ENCODE results near the gene GIPC3.

The GIPC3 gene

GRCh38 chr19:3608750-3609322 is 23.6 kb downstream of the GIPC3 start:
- peaks cover 12% of the 10 kb centered on the region for H3K36me3 ChIP-seq (ENCODE audit: control insufficient read depth, insufficient read depth, low read length, severe bottlenecking)
- no peak for DNase-seq (ENCODE audit: low read depth)
- no peaks in the 10 kb centered on the region for H3K9me3 ChIP-seq (ENCODE audit: control insufficient read depth, low read length)
- H3K9ac ChIP-seq (ENCODE audit: low read length) = no peak overlapping the region
- H3K27me3 ChIP-seq (replicated peaks; ENCODE audit: control insufficient read depth, insufficient read depth, low read length) = no peaks in the 10 kb centered on the region
- peaks cover 9% of the 10 kb centered on the region for H3K4me1 ChIP-seq (ENCODE audit: control insufficient read depth, insufficient read depth, low read length)
- no peak overlapping the region for H3K4me3 ChIP-seq (ENCODE audit: low read length)

- DNase-seq (ENCODE audit: low read depth) = no peak
- Histone ChIP-seq H3K27me3 (replicated peaks; ENCODE audit: control insufficient read depth, insufficient read depth, low read length) (no peaks in the 10 kb centered on the region), H3K4me3 (ENCODE audit: low read length) (no peak overlapping the region), H3K4me1 (ENCODE audit: control insufficient read depth, insufficient read depth, low read length) (peaks cover 9% of the 10 kb centered on the region), H3K36me3 (ENCODE audit: control insufficient read depth, insufficient read depth, low read length, severe bottlenecking) (peaks cover 12% of the 10 kb centered on the region), H3K9me3 (ENCODE audit: control insufficient read depth, low read length) (no peaks in the 10 kb centered on the region), H3K9ac (ENCODE audit: low read length) (no peak overlapping the region)
Observed at GRCh38 chr19:3609779-3610719, 24.8 kb downstream of the GIPC3 start.

GRCh38 chr19:3610745-3611717 is 25.8 kb downstream of the GIPC3 start:
- Histone ChIP-seq H3K9ac (ENCODE audit: low read length) (no peak overlapping the region), H3K9me3 (ENCODE audit: control insufficient read depth, low read length) (no peaks in the 10 kb centered on the region), H3K4me1 (ENCODE audit: control insufficient read depth, insufficient read depth, low read length) (peaks cover 9% of the 10 kb centered on the region), H3K4me3 (ENCODE audit: low read length) (no peak overlapping the region), H3K36me3 (ENCODE audit: control insufficient read depth, insufficient read depth, low read length, severe bottlenecking) (peaks cover 12% of the 10 kb centered on the region), H3K27me3 (replicated peaks; ENCODE audit: control insufficient read depth, insufficient read depth, low read length) (no peaks in the 10 kb centered on the region)
- DNase-seq (ENCODE audit: low read depth) = no peak

GRCh38 chr19:3611841-3612240 is 26.6 kb downstream of the GIPC3 start:
- H3K9me3 ChIP-seq (ENCODE audit: control insufficient read depth, low read length) = no peaks in the 10 kb centered on the region
- no peak overlapping the region for H3K4me3 ChIP-seq (ENCODE audit: low read length)
- no peak for DNase-seq (ENCODE audit: low read depth)
- no peak overlapping the region for H3K9ac ChIP-seq (ENCODE audit: low read length)
- peaks cover 9% of the 10 kb centered on the region for H3K4me1 ChIP-seq (ENCODE audit: control insufficient read depth, insufficient read depth, low read length)
- H3K36me3 ChIP-seq (ENCODE audit: control insufficient read depth, insufficient read depth, low read length, severe bottlenecking) = peaks cover 12% of the 10 kb centered on the region
- H3K27me3 ChIP-seq (replicated peaks; ENCODE audit: control insufficient read depth, insufficient read depth, low read length) = no peaks in the 10 kb centered on the region

DNA sequence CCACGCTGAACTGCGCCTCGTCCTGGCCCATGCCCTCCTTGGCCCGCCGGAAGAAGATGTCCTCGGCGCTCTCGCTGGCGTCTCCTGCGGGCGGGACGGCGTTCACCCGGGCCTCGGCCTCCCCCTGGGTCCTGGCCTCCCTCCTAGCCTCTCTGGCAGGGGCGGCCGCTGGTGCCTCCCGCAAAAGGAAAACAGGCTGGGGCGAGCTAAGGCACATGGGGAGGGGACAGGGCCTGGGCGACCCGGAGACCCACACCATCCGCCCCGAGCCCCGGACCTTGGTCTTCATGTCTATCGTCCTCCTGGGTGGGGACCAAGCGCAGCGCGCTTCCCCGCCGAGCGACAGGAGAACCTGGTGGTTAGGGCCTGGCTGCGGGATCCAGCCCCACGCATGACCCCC is 27.1 kb downstream of the GIPC3 start:
- H3K36me3 ChIP-seq (ENCODE audit: control insufficient read depth, insufficient read depth, low read length, severe bottlenecking) = peaks cover 12% of the 10 kb centered on the region
- H3K4me3 ChIP-seq (ENCODE audit: low read length) = no peak overlapping the region
- no peak for DNase-seq (ENCODE audit: low read depth)
- H3K9ac ChIP-seq (ENCODE audit: low read length) = no peak overlapping the region
- H3K4me1 ChIP-seq (ENCODE audit: control insufficient read depth, insufficient read depth, low read length) = peaks cover 7% of the 10 kb centered on the region
- H3K27me3 ChIP-seq (replicated peaks; ENCODE audit: control insufficient read depth, insufficient read depth, low read length) = no peaks in the 10 kb centered on the region
- no peaks in the 10 kb centered on the region for H3K9me3 ChIP-seq (ENCODE audit: control insufficient read depth, low read length)

- H3K9ac ChIP-seq (ENCODE audit: low read length) = no peak overlapping the region
- peaks cover under 1% of the 10 kb centered on the region for H3K4me1 ChIP-seq (ENCODE audit: control insufficient read depth, insufficient read depth, low read length)
- H3K36me3 ChIP-seq (ENCODE audit: control insufficient read depth, insufficient read depth, low read length, severe bottlenecking) = peaks cover 12% of the 10 kb centered on the region
- no peak for DNase-seq (ENCODE audit: low read depth)
- H3K27me3 ChIP-seq (replicated peaks; ENCODE audit: control insufficient read depth, insufficient read depth, low read length) = no peaks in the 10 kb centered on the region
- no peaks in the 10 kb centered on the region for H3K9me3 ChIP-seq (ENCODE audit: control insufficient read depth, low read length)
- H3K4me3 ChIP-seq (ENCODE audit: low read length) = no peak overlapping the region
Observed at GRCh38 chr19:3612901-3613741, 27.8 kb downstream of the GIPC3 start.

GRCh38 chr19:3613818-3614661 is 28.8 kb downstream of the GIPC3 start:
- peaks cover 12% of the 10 kb centered on the region for H3K36me3 ChIP-seq (ENCODE audit: control insufficient read depth, insufficient read depth, low read length, severe bottlenecking)
- no peak overlapping the region for H3K4me3 ChIP-seq (ENCODE audit: low read length)
- DNase-seq (ENCODE audit: low read depth) = no peak
- H3K4me1 ChIP-seq (ENCODE audit: control insufficient read depth, insufficient read depth, low read length) = peaks cover 4% of the 10 kb centered on the region
- no peaks in the 10 kb centered on the region for H3K27me3 ChIP-seq (replicated peaks; ENCODE audit: control insufficient read depth, insufficient read depth, low read length)
- H3K9ac ChIP-seq (ENCODE audit: low read length) = no peak overlapping the region
- H3K9me3 ChIP-seq (ENCODE audit: control insufficient read depth, low read length) = no peaks in the 10 kb centered on the region

DNA sequence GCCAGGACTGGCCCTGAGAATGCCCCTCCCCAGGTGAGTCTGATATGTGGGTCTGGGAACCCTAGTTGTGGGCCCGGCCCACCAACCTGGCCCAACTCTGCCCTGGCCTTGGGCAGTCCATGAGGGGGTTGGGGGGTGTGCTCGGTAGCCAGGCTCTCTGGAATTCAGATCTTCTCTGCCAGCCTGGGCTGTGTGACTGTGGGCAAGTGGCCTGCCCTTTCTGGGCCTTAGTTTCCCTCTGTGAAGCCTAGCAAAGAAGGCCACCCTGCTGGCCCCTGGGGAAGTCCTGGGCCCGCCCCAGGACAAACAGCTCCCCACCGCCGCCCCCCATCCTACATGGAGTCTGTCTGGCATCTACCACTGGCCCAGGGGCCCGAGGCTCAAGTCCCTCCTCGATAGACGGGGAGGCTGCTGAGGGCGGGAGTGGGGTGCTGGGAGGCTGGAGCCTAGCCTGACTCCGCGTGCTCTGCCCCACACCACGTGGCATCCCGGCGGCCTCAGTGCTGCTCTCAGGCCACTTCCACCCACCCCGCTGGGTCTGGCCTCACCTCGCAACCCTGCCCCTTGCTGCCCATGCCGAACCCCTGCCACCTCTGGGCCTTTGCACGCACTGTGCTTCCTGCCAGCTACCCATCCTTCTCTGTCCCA is 29.7 kb downstream of the GIPC3 start:
- Histone ChIP-seq H3K27me3 (replicated peaks; ENCODE audit: control insufficient read depth, insufficient read depth, low read length) (no peaks in the 10 kb centered on the region), H3K9ac (ENCODE audit: low read length) (no peak overlapping the region), H3K4me3 (ENCODE audit: low read length) (no peak overlapping the region), H3K4me1 (ENCODE audit: control insufficient read depth, insufficient read depth, low read length) (peaks cover 4% of the 10 kb centered on the region), H3K9me3 (ENCODE audit: control insufficient read depth, low read length) (no peaks in the 10 kb centered on the region), H3K36me3 (ENCODE audit: control insufficient read depth, insufficient read depth, low read length, severe bottlenecking) (peaks cover 12% of the 10 kb centered on the region)
- no peak for DNase-seq (ENCODE audit: low read depth)

GRCh38 chr19:3615524-3616135 is 30.4 kb downstream of the GIPC3 start:
- Histone ChIP-seq H3K9ac (ENCODE audit: low read length) (no peak overlapping the region), H3K36me3 (ENCODE audit: control insufficient read depth, insufficient read depth, low read length, severe bottlenecking) (peaks cover 12% of the 10 kb centered on the region), H3K27me3 (replicated peaks; ENCODE audit: control insufficient read depth, insufficient read depth, low read length) (no peaks in the 10 kb centered on the region), H3K4me1 (ENCODE audit: control insufficient read depth, insufficient read depth, low read length) (peaks cover 4% of the 10 kb centered on the region), H3K4me3 (ENCODE audit: low read length) (no peak overlapping the region), H3K9me3 (ENCODE audit: control insufficient read depth, low read length) (no peaks in the 10 kb centered on the region)
- no peak for DNase-seq (ENCODE audit: low read depth)

Data from adipocyte (in vitro differentiated cells).